Hematopoietic multipotent progenitor cell (in vitro differentiated cells): ENCODE results near the gene MED25. TPM values are rescaled to one million over a fixed set of nuclear protein-coding genes. Genes with fewer than 3 reads are reported as not detected.

Experiments
- DNase-seq, 3 donors: peaks; one replicate each; pipeline ENCODE4 v3.0.0-alpha.2; 2011 to 2015; ENCODE audit warnings: low read depth in 2 of 3, low spot score in 2 of 3
- small RNA-seq: library from RNA; depleted of rRNA; stranded (forward); fragments of <200 nt; gene quantifications from one replicate; pipeline ENCODE3, GENCODE V24; 2012
- total RNA-seq: library from RNA; depleted of rRNA; stranded (reverse); fragments of >200 nt; gene quantifications from one replicate; pipeline ENCODE4 v1.2.3, GENCODE V29; 2012

MED25 gene
- total RNA-seq, 1 donor, result 50.9 TPM

DNA sequence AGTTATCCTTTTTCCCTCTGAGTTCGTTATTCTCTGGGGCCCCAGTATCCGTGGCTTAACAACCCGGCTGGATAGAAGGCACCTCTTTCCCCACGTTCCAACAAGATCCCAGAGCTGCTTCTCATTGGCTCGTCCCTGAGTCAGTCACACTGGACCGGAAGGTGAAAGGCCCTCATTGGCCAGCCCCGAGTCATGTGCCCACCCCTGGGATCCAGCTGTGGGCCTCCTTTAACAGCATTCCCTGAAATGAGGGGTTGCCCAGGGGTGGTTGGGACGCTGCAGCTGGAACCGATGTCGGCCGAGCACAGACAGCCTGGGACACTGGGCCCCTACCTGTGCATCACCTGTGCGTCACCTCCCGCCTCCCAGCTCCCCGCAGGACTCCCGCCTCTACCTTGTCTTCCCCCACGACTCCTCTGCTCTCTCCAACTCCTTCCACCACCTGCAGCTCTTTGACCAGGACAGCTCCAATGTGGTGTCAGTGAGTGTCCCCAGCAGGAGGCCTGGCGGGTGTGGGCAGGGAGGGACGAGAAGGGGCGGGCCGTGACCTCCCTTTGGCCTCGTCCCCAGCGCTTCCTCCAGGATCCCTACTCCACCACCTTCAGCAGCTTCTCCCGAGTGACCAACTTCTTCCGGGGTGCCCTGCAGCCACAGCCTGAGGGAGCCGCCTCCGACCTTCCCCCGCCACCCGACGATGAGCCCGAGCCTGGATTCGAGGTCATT, 63.7 kb downstream of the MED25 start:
- DNase-seq, result no peak

DNA sequence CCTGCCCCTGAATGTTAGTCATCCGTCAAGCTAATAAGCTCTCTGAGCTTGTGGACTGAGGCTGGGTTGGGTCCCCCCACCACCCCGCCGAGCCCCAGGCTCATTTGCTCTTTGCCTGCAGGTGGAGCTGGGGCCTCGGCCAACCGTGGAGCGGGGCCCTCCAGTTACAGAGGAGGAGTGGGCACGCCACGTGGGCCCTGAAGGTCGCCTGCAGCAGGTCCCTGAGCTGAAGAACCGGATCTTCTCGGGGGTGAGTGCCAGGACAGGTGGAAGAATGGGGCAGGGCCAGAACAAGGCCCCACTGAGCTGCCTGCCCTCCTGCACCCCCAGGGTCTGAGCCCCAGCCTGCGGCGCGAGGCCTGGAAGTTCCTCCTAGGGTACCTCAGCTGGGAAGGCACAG, 64.6 kb downstream of the MED25 start:
- no peak for DNase-seq

DNA sequence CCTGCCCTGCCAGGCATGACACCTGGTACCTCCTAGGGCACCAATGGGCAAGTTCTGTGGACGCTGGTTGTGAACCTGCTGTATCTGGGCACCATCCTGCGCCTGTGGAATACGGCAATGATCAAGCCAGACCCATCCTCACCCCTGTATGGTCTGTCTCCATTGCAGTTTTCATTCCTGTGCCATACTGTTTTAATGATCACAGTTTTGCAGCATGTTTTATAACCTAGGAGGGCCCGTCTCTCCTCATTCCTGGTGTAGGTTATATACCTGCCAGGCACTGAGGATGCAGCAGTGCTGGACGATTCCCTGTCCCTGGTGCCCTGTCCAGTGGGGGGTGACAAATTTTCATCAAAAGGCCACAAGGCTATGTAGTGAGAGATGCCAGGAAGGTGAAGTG, 65.0 kb downstream of the MED25 start:
- no peak for DNase-seq

DNA sequence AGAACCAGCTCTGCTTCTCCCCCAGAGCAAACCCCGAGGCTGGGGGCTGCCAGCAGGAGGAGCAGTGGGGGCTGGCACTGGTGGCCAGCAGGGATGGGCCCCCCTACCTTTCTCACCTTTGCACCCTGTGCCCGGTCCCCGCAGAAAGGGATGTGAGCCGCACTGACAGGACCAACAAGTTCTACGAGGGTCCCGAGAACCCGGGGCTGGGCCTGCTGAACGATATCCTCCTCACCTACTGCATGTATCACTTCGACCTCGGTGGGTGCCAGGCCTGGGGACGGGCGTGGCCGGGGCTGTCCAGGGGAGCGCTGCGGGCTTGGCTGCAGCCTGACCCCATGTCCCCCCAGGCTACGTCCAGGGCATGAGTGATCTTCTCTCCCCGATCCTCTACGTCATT, 66.0 kb downstream of the MED25 start:
- DNase-seq, result no peak

DNA sequence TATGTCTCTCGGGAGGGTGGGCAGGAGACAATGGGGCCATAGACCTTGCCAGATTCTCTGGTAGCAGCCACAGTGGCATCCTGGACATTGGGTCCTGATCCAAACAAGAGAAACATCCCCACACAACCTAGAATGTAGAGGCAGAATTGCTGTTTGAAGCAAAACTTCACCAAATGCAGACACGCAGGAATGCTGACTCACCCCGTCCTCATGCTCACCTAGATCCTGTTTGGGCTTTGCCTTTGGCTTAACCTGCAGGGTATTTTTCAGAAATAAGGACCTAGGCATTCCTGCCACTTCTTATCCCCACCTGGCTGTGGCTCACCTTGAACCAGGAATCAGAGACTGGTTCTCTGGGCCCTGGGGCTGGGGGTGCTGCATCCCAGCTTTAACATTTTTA, 66.7 kb downstream of the MED25 start:
- DNase-seq, result no peak

Small RNA genes lying within 50 kb of the gene (small RNA-seq; reads per million reads assigned to genes)
- gene MIR4749 (0.41 reads per million), gene MIR6799 (0.34 reads per million)

Other genes starting within 250 kb of the MED25 start
- 114 TPM for gene NOSIP, start 237.7 kb upstream of the MED25 start, total RNA-seq
- gene PRRG2, start 237.0 kb upstream of the MED25 start, total RNA-seq, result 2.7 TPM
- gene PRR12, start 227.1 kb upstream of the MED25 start, total RNA-seq, result 8.1 TPM
- gene RRAS, start 178.1 kb upstream of the MED25 start, total RNA-seq, result 7.5 TPM
- gene SCAF1, start 176.1 kb upstream of the MED25 start, total RNA-seq, result 18.6 TPM
- 86.7 TPM for gene IRF3, start 152.4 kb upstream of the MED25 start, total RNA-seq
- 8.1 TPM for gene BCL2L12, start 152.4 kb upstream of the MED25 start, total RNA-seq
- gene PRMT1, start 141.0 kb upstream of the MED25 start, total RNA-seq, result 455 TPM
- 1.9 TPM for gene ADM5, start 128.7 kb upstream of the MED25 start, total RNA-seq
- 0.54 TPM for gene CPT1C, start 127.2 kb upstream of the MED25 start, total RNA-seq
- gene TSKS, start 55.0 kb upstream of the MED25 start, total RNA-seq, result 1.1 TPM
- 67.9 TPM for gene AP2A1, start 51.3 kb upstream of the MED25 start, total RNA-seq
- 40.1 TPM for gene FUZ, start 5.0 kb upstream of the MED25 start, total RNA-seq
- 109 TPM for gene PTOV1, start 32.9 kb downstream of the MED25 start, total RNA-seq
- gene PNKP, start 49.3 kb downstream of the MED25 start, total RNA-seq, result 77.6 TPM
- gene AKT1S1, start 59.1 kb downstream of the MED25 start, total RNA-seq, result 10.0 TPM
- gene TBC1D17, start 59.4 kb downstream of the MED25 start, total RNA-seq, result 7.8 TPM
- gene IL4I1, start 78.6 kb downstream of the MED25 start, total RNA-seq, result 0.81 TPM
- gene ATF5, start 110.9 kb downstream of the MED25 start, total RNA-seq, result 8.1 TPM
- 70.3 TPM for gene NUP62, start 111.2 kb downstream of the MED25 start, total RNA-seq
- under 0.01 TPM for gene SIGLEC11, start 142.9 kb downstream of the MED25 start, total RNA-seq
- 50.4 TPM for gene VRK3, start 207.1 kb downstream of the MED25 start, total RNA-seq
- 8.6 TPM for gene ZNF473, start 207.7 kb downstream of the MED25 start, total RNA-seq